CD4-positive, alpha-beta T cell treated with Interleukin-17A for 1 hour (primary cell): Measurements from ENCODE around the gene LRRC75A.
"Not testable (repeated sequence)": the region's sequence is repeated elsewhere in the genome, so short reads cannot be mapped to it uniquely, and the experiment has no call there.

Experiments
- DNase-seq: peaks from one replicate; pipeline ENCODE4 v3.0.0-alpha.2; 2020

The LRRC75A gene

DNA sequence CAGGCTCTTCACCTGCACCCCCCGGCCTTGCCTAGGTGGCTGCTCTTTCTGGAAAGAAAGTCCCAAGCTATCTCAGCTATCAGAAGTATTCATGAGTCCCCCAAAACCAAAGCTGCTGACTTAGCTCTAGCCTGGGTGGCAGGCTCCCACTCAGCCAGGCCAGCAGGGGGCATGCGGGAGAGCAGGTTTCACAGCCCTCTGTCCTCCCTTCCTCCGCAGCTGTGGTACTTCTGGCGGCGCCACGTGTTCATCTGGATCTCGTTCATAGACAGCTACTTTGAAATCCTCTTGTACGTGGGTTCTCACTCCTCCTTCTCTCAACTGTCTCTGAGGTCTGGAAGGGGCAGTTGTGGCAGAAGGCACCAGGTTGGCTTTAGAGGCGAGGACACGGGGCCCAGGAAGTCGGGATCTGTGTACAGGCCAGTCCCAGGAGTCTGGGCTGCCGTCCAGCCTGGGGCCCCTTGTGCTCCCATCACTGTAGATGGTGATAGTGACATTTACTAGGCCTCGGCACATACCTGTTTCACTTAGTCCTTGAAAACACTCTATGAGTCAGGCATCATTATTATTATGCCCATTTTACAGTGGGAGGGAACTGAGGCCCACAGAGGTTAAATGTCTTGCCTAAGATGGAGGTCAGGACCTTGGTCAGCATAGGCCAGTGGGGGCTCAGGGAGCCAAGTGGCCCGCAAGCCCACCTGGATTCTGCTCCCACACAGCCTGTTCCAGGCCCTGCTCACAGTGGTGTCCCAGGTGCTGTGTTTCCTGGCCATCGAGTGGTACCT, 63.7 kb downstream of the LRRC75A start:
- DNase-seq: peak; percentile 45

DNA sequence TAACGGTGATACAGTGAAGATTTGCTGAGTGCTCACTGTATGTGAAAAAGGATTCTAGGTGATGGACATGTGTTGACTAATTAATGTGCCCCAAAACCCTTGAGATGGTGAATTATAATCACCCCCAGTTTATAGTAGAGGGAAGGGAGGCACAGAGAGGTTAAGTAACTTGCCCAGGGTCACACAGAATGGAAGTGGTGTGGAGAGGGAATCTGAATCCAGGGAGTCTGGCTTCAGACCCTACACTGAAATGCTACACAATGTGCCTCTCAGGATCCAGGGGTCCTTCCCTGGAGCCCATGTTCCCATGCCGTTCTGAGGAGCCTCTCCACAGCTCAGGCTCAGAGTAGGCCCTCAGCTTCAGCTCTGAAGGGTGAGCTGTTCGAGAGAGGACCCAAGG, 65.0 kb downstream of the LRRC75A start:
- DNase-seq: no peak

DNA sequence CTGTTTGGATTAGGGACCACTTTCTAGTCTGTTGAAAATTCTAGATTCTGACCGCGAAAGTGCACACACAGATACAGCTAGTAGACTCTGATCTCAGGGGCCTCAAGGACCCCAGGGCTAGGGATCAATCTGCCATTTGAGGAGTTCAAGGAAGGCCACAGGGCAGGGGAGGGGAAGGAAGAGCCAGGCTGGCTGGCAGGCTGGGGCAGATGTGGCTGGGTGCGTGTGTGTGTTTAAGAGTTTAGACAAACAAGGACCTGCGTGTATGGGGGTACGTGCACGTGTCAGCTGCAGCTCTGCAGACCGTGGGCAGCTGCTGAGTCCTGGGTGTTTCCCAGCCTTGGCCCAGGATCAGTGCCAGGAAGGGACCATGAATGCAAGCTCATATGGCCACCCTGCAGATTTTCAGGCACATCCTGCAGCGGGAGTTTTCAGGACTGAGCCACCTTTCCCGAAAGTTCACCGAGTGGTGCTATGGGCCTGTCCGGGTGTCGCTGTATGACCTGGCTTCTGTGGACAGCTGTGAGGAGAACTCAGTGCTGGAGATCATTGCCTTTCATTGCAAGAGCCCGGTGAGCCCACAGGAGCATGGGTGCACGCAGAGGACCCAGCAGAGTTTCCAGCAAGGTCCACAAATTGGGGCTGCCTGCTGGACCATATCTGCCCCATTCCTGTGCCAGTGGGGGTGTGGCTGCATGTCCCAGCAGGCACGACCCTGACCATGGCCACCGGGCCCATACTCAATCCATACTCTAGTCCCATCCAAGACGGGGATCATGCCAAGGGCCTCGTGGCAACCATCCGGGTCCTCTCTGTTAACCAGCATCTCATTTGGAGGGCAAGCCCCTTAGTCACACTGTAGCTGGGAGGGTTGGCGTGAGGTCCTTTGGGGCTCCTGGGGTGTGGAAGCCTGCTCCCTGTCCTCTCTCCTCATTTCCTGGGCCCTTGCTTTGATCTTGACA, 66.0 kb downstream of the LRRC75A start:
- no peak for DNase-seq

DNA sequence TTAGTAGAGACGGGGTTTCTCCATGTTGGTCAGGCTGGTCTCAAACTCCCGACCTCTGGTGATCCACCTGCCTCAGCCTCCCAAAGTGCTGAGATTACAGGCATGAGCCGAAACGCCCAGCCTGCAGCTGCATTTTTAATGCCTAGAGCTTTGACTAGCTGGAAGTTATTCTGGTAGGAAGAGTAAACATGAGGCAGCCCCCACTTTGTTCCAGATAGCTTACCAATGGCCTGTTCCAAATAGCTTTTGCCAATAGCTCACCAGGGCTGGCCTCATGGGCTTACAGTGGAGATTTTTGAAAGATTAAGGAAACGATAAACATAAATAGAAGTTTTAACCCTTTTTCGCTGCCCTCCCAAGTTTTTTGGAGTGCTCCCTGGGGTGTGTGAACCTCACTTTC, 66.8 kb downstream of the LRRC75A start:
- no peak for DNase-seq

DNA sequence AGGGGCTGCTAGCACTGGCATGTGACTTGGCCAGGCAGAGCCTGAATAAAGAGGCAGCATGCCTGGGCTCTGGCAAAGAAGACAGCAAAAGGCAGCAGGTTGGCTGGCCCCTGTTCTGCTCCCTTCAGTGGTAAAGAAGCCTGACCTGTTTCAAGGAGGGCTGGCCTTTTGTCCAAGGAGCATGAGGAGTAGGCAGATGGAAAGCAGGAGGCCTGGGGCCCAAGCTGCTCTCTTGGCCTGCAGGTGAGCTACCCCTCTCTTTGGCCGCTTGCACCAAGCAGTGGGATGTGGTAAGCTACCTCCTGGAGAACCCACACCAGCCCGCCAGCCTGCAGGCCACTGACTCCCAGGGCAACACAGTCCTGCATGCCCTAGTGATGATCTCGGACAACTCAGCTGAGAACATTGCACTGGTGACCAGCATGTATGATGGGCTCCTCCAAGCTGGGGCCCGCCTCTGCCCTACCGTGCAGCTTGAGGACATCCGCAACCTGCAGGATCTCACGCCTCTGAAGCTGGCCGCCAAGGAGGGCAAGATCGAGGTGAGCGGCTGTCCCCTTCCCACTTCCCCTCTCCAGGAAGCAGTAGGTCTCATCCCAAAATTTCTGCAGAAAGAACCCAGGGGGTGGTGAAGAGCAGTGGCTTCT, 68.6 kb downstream of the LRRC75A start:
- DNase-seq: no peak

DNA sequence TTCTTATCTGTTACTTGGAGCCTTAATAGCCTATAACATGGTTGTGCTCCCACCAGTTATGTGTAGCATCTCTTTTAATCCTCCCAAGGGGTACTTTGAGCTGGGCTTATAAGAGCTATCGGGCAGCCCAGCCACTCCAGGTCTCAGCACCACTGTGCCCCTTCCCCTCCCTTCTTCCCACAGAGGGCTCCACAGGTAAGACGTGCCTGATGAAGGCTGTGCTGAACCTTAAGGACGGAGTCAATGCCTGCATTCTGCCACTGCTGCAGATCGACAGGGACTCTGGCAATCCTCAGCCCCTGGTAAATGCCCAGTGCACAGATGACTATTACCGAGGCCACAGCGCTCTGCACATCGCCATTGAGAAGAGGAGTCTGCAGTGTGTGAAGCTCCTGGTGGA, 69.6 kb downstream of the LRRC75A start:
- DNase-seq: no peak

DNA sequence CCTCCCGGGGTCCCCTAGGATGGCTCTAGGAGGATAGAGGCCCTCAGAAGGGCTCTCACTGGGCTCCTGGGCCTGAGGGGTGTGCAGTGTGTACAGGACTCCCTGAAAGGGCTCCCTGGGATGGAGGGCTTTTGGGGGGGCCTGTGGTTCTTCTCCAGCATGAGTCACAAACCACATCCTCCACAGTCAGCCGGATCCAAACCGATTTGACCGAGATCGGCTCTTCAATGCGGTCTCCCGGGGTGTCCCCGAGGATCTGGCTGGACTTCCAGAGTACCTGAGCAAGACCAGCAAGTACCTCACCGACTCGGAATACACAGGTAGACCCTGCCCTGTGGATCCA, 72.1 kb downstream of the LRRC75A start:
- peak; percentile 48 for DNase-seq

DNA sequence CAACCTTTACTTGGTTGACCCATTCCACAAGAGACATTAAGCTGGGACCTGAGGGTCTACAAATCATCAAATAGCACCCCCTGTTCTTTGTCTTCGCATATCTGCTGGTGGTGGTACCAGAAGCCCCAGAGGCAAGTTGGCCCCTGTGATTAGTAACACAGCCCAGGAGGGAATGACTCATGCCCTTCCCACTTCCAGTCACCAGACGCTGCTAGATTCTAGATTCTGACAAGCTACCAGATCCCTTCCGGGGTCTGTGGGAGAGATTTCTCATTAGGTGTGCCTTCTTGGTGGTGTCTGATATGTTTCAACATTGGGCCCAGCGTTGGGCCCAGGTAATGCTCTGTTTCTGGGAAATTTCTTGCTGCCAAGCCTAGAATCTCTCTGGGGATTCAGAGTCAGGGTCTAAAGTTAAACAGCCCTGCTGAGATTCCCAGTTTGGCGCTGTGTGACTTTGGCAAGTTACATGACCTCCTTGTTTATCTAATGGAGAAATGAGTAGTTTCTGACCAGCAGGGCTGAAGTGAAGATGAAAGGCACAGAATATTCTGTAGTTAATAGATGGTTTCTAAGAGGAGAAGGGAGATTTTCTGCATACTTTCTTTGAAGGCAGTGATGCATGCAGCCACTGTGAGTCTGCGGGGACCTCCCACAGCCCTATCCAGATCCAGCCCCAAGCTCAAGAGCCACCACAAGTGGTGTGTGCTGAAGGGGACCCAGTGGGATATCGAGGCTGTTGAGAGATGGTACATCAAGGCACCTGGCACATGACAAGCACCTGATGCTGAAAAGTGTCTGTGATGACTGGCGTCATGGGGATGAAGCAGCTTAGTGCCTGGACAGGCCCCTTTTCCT, 72.7 kb downstream of the LRRC75A start:
- DNase-seq: peak; percentile 46

DNA sequence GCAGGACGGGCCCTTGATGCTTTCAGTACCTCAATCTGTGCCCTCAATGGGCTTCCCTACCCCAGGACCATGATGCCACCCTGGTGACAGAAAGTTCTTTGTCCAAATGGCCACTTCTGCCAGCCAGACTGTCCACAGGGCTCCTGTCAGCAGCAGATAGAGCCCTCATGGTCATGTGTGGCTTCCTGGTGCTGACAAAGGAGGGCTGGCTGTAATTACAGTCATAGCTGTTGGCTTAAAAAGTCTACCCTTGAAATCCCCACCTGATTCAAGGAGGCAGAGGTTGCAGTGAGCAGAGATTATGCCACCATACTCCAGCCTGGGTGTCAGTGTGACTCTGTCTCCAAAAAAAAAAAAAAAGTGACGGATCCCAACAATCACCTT, 73.3 kb downstream of the LRRC75A start:
- DNase-seq: no peak

DNA sequence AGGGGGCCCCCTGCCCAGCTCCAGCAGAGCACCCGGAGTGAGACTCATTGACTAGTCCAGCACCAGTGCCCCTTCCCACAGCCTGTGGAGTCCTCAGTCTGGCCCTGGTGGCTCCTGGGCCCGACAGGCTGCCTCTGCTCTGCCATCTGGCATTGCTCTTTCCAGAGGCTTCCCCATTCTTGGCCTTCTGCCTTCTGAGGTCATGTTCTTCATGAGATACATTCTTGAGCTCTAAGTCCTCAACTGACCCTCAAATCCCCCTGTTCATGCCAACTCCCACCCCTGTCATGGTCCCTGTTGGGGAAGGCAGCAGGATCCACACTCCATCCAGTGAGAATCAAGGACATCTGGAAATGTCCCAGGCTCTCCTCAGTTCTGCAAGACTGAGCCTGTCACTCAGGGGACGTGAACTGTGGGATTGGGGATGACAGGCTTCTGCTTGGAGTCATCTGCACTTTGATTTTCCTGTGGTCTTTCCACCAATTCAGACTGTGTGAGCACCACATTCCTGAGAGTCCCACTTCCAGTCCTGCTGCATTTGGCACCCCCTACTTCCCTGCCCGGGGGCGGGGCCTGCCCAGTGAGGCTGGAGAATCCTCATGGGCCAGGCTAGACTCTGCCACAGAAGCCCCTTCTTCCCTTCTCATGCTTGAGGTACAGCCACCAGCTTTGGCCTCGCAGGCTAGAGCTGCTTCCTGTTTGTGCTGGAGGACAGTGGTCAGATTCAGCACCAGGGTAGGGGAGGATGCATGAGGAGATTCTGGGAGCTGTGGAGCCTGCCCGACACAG, 73.9 kb downstream of the LRRC75A start:
- no peak for DNase-seq

DNA sequence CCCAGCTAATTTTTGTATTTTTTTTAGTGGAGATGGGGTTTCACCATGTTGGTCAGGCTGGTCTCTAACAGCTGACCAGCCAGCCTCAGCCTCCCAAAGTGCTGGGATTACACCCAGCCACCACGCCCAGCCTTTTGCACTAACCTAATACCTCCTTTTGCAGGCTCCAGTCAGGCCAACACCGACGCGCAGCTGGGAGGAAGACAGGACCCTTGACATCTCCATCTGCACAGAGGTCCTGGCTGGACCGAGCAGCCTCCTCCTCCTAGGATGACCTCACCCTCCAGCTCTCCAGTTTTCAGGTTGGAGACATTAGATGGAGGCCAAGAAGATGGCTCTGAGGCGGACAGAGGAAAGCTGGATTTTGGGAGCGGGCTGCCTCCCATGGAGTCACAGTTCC, 74.6 kb downstream of the LRRC75A start:
- DNase-seq: no peak

DNA sequence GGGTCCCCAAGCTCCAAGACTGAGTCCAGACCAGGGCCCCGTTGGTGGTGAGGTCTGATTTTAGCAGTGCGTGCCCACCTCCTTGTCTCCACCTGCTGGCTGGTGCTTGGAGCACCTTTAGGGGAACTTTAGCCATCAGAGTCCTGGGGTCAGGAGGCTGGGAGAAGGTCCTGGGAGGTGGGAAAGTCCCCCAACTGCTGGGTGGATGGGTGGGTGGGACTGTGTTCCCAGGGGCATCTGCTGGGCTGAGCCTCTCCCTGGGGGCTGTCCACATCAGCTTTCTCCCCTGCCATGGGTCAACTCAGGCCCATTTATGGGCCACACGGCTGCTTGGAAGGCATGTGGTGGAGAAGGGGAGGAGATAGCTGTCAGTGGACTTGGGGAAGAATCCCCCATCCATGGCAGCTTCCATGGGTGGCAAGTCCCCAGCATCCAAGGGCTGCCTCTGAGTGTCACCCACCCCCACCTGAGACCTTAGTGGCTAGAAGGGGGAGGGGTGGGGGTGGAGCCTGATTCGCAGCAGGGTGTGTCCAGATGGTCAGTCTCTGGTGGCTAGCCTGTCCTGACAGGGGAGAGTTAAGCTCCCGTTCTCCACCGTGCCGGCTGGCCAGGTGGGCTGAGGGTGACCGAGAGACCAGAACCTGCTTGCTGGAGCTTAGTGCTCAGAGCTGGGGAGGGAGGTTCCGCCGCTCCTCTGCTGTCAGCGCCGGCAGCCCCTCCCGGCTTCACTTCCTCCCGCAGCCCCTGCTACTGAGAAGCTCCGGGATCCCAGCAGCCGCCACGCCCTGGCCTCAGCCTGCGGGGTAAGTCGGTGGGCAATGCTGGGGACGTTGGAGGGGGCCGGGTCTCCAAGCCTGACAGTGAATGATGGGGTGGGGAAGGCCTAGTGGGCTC, 76.7 kb downstream of the LRRC75A start, which contains the start of gene TRPV2:
TSS of gene TRPV2 (plus strand) at position 541 of the 894 bp plus-strand sequence. CDS start 2,098 bp downstream, outside the sequence.
- DNase-seq: peak; percentile 63

DNA sequence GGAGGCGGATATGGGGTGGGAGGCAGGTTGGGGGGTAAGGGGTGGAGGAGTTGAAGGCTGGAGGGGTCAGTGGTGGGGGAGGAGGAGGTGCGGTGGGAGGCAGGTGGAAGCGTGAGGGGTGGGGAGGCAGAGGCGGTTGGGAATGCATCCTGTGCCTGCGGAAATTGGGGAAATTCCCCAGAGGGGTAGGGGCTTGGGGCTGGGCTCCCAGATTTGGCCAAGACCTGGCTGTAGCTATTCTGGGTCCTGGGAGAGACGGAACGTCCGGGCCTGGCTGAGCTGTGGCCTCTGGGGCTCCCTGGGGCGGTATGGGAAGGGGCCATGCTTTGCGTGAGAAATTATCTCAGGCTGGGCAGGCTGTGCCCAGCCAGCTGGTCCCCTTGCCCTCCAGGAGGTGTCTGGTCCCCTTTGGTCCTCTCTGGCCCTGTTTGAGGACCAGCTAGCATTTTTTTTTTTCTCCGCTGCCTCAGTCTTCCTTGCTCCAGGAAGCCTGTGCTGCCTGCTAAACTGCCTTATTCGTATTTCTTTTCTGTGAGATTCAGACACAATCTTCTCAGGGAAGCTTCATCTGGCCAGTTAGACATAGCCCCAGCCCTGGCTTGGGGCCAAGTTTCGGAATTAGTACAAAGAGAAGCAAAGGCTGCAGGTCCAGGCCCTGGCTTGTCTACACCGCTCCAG, 83.9 kb downstream of the LRRC75A start:
- peak; percentile 14 for DNase-seq

DNA sequence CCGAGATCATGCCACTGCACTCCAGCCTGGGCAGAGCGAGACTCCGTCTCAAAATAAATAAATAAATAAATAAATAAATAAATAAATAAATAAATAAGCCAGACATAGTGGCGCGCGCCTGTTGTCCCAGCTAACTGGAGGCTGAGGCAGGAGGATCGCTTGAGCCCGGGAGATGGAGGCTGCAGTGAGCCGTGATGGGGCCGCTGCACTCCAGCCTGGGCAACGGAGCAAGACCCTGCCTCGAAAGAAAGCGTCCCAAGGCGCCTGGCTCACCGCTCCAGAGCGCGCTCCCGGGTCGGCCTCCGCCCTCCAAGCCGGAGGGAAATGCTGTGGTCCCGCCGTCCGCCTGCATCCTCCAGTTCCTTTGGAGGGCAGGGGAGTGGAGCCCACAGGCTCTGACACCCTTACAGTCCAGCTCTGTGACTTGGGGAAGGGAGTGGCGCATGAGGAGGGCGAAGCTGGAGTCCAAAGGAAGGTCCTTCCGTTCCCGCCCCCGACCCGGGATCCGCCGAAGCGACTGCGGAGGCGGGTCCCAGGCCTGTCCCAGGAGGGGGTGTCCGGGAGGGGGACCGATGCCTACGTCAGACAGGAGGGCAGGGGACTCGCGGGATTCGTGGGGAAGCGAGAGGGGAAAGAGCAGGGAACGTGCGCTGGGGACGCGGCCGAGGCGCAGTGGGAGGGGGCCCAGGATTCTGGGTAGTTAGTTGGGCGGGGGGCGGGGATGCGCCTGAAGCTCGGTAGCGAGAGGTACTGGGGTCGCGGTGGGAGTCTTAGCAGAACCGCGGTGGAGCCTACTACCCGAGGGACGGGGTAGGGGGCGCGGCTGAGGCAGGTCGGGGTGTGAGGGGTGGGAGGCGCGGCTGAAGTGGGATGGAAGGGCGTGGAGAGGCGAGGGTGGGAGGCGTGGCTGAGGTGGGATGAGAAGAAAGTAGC, 85.0 kb downstream of the LRRC75A start:
- no peak for DNase-seq

DNA sequence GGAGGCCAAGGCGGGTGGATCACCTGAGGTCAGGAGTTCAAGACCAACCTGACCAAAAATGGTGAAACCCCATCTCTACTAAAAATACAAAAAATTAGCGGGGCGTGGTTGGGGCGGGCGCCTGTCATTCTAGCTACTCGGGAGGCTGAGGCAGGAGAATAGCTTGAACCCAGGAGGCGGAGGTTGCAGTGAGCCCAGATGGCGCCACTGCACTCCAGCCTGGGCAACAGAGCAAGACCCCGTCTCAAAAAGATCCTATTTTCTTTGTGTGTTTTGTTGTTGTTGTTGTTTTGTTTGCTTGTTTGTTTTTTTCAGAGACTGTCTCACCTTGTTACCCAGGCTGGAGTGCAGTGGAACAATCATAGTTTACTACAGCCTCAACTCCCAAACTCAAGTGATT, 88.1 kb downstream of the LRRC75A start:
- DNase-seq: not testable (repeated sequence)

DNA sequence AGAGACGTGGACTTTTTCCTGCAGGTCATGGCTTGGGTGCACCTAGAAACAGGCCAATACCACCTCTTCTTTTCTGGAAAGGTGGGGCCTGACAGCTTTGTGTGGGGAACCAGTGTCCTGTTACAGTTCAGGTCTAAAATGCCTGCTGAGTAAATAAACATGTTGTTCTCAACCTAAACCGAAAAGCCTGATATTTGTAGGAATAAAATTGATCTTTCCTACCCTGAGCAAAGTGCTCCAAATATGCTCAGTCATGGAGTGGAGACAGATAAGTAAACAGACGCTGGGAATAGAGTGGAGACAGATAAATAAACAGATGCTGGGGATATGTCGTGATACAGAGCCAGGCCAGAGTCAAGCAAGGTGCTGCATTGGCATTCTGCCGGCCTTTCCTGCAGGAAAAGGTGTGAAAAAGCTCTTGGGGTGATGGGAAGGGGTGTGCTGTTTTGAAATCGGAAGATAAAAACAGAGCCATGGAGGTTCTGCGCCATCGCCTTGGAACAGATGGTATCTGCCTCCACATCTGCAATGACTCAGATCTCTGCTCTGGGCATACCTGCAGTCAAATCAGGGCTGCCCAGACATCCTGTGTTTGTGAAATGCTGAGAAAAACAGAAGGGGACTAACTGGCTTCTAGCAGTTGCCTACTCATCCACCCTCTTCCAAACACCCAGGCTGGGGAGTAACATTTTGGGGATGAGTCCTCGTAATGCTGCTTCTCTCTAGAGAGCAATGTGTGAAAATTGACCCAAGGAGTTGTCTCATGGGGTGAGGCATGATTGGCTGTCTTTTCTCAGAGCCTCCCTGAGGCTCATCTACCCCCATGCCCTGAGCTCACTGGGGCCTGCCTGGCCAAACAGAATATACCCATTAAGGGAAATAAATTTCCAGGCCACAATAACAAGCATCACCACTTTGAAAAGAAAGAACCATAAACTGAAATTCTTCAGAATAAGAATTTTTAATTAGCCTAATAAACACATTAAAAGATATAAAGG, 93.4 kb downstream of the LRRC75A start:
- no peak for DNase-seq

DNA sequence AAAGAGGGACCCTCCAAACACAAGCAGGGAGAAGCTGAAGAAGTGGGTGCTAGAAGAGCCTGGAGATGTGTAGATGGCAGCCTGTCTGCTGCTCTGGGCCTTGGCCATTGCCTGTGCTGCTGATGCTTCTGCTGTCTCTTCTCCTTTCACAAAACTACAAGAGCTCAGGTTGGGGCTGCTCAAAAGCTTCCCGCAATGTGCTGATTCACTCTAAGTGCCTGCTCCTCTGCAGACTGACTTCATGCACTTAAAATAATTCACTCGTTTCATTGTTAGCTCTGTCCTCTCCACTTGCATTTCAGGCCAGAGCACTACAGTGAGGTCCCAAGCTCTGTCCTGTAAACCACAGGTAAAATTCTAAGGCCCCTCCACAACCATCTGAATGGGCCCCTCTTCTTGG, 95.3 kb downstream of the LRRC75A start:
- DNase-seq: not testable (repeated sequence)
